ENCODE results near the gene LOXHD1. TPM values are rescaled to one million over a fixed set of nuclear protein-coding genes. Genes with fewer than 3 reads are reported as not detected.

Gene LOXHD1
- total RNA-seq, 1 experiment from 2014 or later = not detected

DNA sequence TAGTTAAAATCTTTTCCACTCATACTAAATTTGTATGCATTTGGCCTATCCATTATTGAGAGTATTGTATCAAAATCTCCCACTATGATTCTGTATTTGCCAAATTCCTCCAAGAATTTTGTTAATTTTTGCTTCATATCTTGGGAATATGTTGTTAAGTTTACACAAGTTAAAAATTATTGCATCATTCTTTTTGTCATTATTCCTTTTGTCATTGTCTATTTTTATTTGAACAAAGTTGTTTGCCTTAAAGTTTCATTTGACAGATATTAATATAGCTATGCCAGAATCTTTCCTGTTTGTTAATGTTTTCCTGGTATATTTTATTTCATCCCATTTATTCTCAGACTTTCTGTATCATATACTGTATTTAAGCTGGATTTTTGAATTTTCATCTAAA is 41.3 kb downstream of the LOXHD1 start:
- POLR2A ChIA-PET = no interaction called here
- H3K27ac Mint-ChIP-seq (ENCODE audit: unreplicated experiment) = no peak overlapping the region
- Histone ChIP-seq H3K36me3 (ENCODE audit: control insufficient read depth, insufficient read depth, low read length) (no peaks in the 10 kb centered on the region), H3K4me3 (ENCODE audit: low read depth, low read length) (no peak overlapping the region), H3K9me3 (no peaks in the 10 kb centered on the region), H3K27me3 (replicated peaks; ENCODE audit: control insufficient read depth, insufficient read depth, low read length) (no peaks in the 10 kb centered on the region), H3K4me1 (no peaks in the 10 kb centered on the region)
- H3K9me3 Mint-ChIP-seq (ENCODE audit: unreplicated experiment) = no peaks in the 10 kb centered on the region
- CTCF ChIA-PET = no interaction called here
- intact Hi-C loops (cut with micrococcal nuclease; ENCODE audit: unreplicated experiment) = no loop called here
- BruUV-seq (replicated peaks) = no TSS peak
- no peak for DNase-seq
- peaks cover 4% of the 10 kb centered on the region for H3K27me3 Mint-ChIP-seq (ENCODE audit: insufficient read depth, unreplicated experiment)
- H3K36me3 Mint-ChIP-seq (ENCODE audit: insufficient read depth, unreplicated experiment) = no peaks in the 10 kb centered on the region
- no peak overlapping the region for H3K4me3 Mint-ChIP-seq (ENCODE audit: unreplicated experiment)
- H3K4me1 Mint-ChIP-seq (ENCODE audit: low read depth, unreplicated experiment) = no peaks in the 10 kb centered on the region
- TF ChIP-seq, protein P1, sequence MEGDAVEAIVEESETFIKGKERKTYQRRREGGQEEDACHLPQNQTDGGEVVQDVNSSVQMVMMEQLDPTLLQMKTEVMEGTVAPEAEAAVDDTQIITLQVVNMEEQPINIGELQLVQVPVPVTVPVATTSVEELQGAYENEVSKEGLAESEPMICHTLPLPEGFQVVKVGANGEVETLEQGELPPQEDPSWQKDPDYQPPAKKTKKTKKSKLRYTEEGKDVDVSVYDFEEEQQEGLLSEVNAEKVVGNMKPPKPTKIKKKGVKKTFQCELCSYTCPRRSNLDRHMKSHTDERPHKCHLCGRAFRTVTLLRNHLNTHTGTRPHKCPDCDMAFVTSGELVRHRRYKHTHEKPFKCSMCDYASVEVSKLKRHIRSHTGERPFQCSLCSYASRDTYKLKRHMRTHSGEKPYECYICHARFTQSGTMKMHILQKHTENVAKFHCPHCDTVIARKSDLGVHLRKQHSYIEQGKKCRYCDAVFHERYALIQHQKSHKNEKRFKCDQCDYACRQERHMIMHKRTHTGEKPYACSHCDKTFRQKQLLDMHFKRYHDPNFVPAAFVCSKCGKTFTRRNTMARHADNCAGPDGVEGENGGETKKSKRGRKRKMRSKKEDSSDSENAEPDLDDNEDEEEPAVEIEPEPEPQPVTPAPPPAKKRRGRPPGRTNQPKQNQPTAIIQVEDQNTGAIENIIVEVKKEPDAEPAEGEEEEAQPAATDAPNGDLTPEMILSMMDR (IDR thresholded peaks at IDR 0.05; ENCODE audit: insufficient read depth in 1 of 2, low read depth in 1 of 2, low read length in 1 of 2, severe bottlenecking in 1 of 2, unreplicated experiment in 1 of 2) = no peak

DNA sequence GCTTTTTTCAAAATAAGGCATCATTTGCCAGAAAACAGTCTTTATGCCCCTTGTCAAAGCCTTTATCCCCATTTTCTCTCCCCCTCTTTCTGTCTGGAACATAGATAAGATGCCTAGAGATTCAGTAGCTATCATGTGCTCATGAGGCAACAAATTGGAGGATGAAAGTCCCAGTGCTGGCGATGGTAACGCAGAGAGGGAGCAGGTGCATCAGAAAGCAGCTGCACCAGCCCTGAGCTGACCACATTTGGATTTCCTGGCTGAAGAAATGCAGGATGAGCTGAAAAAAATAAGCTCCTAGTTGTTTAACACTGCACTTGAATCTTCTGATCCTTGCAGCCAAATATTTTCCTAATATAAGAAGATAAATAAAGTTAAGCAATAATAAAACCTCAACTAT is 48.0 kb downstream of the LOXHD1 start:
- CTCF ChIA-PET = no interaction called here
- H3K36me3 Mint-ChIP-seq (ENCODE audit: insufficient read depth, unreplicated experiment) = no peaks in the 10 kb centered on the region

DNA sequence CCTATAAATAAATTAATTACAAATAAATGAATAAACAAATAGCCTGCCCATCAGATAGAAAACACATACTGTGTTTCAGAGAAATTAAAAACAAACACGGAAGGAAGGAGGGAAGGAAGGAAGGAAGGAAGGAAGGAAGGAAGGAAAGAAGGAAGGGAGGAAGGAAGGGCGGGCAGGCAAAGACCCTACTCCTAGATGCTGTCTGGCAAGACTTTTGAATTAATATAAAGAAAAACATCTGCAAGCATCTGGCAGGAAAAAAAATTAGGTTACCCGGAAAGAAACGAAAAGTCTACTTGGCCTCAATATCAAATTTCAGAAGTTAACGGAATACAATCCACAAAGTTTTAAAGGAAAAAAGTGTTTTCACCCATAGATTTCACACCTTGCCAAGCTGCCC is 49.1 kb downstream of the LOXHD1 start:
- POLR2A ChIA-PET = no interaction called here
- no peaks in the 10 kb centered on the region for H3K9me3 Mint-ChIP-seq (ENCODE audit: unreplicated experiment)
- no peak overlapping the region for H3K27ac Mint-ChIP-seq (ENCODE audit: unreplicated experiment)
- Histone ChIP-seq H3K36me3 (ENCODE audit: control insufficient read depth, insufficient read depth, low read length) (no peaks in the 10 kb centered on the region), H3K4me3 (ENCODE audit: low read depth, low read length) (no peak overlapping the region), H3K9me3 (no peaks in the 10 kb centered on the region), H3K27me3 (replicated peaks; ENCODE audit: control insufficient read depth, insufficient read depth, low read length) (no peaks in the 10 kb centered on the region), H3K4me1 (no peaks in the 10 kb centered on the region)
- H3K36me3 Mint-ChIP-seq (ENCODE audit: insufficient read depth, unreplicated experiment) = no peaks in the 10 kb centered on the region
- CTCF ChIA-PET = no interaction called here
- H3K4me3 Mint-ChIP-seq (ENCODE audit: unreplicated experiment) = no peak overlapping the region
- no peaks in the 10 kb centered on the region for H3K4me1 Mint-ChIP-seq (ENCODE audit: low read depth, unreplicated experiment)
- intact Hi-C loops (cut with micrococcal nuclease; ENCODE audit: unreplicated experiment) = no loop called here
- BruUV-seq (replicated peaks) = no TSS peak
- no peak for DNase-seq
- TF ChIP-seq, protein P1 (IDR thresholded peaks at IDR 0.05; ENCODE audit: insufficient read depth in 1 of 2, low read depth in 1 of 2, low read length in 1 of 2, severe bottlenecking in 1 of 2, unreplicated experiment in 1 of 2) = no peak
- H3K27me3 Mint-ChIP-seq (ENCODE audit: insufficient read depth, unreplicated experiment) = peaks cover 9% of the 10 kb centered on the region

More for the DNA sequence above, 48.0 kb downstream of the LOXHD1 start:
- Histone ChIP-seq H3K9me3 (no peaks in the 10 kb centered on the region), H3K4me1 (no peaks in the 10 kb centered on the region), H3K36me3 (ENCODE audit: control insufficient read depth, insufficient read depth, low read length) (no peaks in the 10 kb centered on the region), H3K27me3 (replicated peaks; ENCODE audit: control insufficient read depth, insufficient read depth, low read length) (no peaks in the 10 kb centered on the region), H3K4me3 (ENCODE audit: low read depth, low read length) (no peak overlapping the region)
- H3K4me1 Mint-ChIP-seq (ENCODE audit: low read depth, unreplicated experiment) = no peaks in the 10 kb centered on the region
- no peak overlapping the region for H3K4me3 Mint-ChIP-seq (ENCODE audit: unreplicated experiment)
- H3K27me3 Mint-ChIP-seq (ENCODE audit: insufficient read depth, unreplicated experiment) = peaks cover 7% of the 10 kb centered on the region
- BruUV-seq (replicated peaks) = no TSS peak
- POLR2A ChIA-PET = no interaction called here
- DNase-seq = no peak
- TF ChIP-seq, protein P1 (IDR thresholded peaks at IDR 0.05; ENCODE audit: insufficient read depth in 1 of 2, low read depth in 1 of 2, low read length in 1 of 2, severe bottlenecking in 1 of 2, unreplicated experiment in 1 of 2) = no peak
- H3K9me3 Mint-ChIP-seq (ENCODE audit: unreplicated experiment) = no peaks in the 10 kb centered on the region
- intact Hi-C loops (cut with micrococcal nuclease; ENCODE audit: unreplicated experiment) = no loop called here
- H3K27ac Mint-ChIP-seq (ENCODE audit: unreplicated experiment) = no peak overlapping the region

Measured in Caco-2 (cell line).